Subcutaneous adipose tissue (tissue), 4 donors: ENCODE measurements around the gene AGAP1. TPM values are rescaled to one million over a fixed set of nuclear protein-coding genes. Genes with fewer than 3 reads are reported as not detected.

ENCODE experiments used
- CTCF ChIP-seq: fragments of 450-650 bp; IDR thresholded peaks from one replicate; pipeline ENCODE4 v1.5.1; 2016; ENCODE audit warnings: low read depth, mild to moderate bottlenecking, control low read depth, antibody characterized with exemption, moderate library complexity
- total RNA-seq, 4 donors: library from RNA; depleted of rRNA; stranded (reverse); fragments of >200 nt; gene quantifications; one replicate each; pipeline ENCODE4 v1.1.0, GENCODE V29; 2016

Gene AGAP1
- total RNA-seq, 4 donors from 2014 or later, result 13.6 to 26.3 (median 23.6) TPM

GRCh38 chr2:236117401-236117800 is 623.6 kb downstream of the AGAP1 start:
- no peak for TF ChIP-seq CTCF

GRCh38 chr2:236117861-236118269 is 624.0 kb downstream of the AGAP1 start:
- TF ChIP-seq CTCF, result no peak

- TF ChIP-seq CTCF, result no peak
Measured at GRCh38 chr2:236119003-236119402, 625.2 kb downstream of the AGAP1 start.

GRCh38 chr2:236119476-236119875 is 625.6 kb downstream of the AGAP1 start:
- no peak for TF ChIP-seq CTCF

GRCh38 chr2:236120141-236120601 is 626.3 kb downstream of the AGAP1 start:
- TF ChIP-seq CTCF, result no peak

GRCh38 chr2:236120829-236121228 is 627.0 kb downstream of the AGAP1 start:
- no peak for TF ChIP-seq CTCF

- TF ChIP-seq CTCF, result no peak
Measured at GRCh38 chr2:236121546-236121945, 627.7 kb downstream of the AGAP1 start.
